ENCODE measurements around the gene KATNBL1.
"Not testable (repeated sequence)": the region's sequence is repeated elsewhere in the genome, so short reads cannot be mapped to it uniquely, and the experiment has no call there.

KATNBL1 gene

GRCh38 chr15:34213690-34214089 is 3.8 kb upstream of the KATNBL1 start:
- DNase-seq = no peak
- intact Hi-C loops (cut with DNase I) = loop anchor here (5.0 kb wide), 2 partner anchors 111 to 151 kb away; partner anchors contain the start of genes EMC7 and PGBD4

GRCh38 chr15:34206011-34206410 is 3.9 kb downstream of the KATNBL1 start:
- intact Hi-C loops (cut with DNase I) = no loop called here
- DNase-seq = peak in 3 of 42 donors; percentile 11 to 46 (median 30)

GRCh38 chr15:34203936-34204335 is 6.0 kb downstream of the KATNBL1 start:
- DNase-seq = no peak
- intact Hi-C loops (cut with DNase I) = no loop called here

- intact Hi-C loops (cut with DNase I) = no loop called here
- DNase-seq = no peak
These were observed 6.6 kb downstream of the KATNBL1 start for GRCh38 chr15:34203305-34203704.

- intact Hi-C loops (cut with DNase I); DNase-seq: not testable (repeated sequence)
These were observed 16.6 kb downstream of the KATNBL1 start for GRCh38 chr15:34193272-34193671.

GRCh38 chr15:34188711-34189110 is 21.2 kb downstream of the KATNBL1 start:
- intact Hi-C loops (cut with DNase I) = no loop called here
- DNase-seq = no peak

GRCh38 chr15:34185666-34186065 is 24.2 kb downstream of the KATNBL1 start:
- no peak for DNase-seq
- intact Hi-C loops (cut with DNase I) = no loop called here

DNA sequence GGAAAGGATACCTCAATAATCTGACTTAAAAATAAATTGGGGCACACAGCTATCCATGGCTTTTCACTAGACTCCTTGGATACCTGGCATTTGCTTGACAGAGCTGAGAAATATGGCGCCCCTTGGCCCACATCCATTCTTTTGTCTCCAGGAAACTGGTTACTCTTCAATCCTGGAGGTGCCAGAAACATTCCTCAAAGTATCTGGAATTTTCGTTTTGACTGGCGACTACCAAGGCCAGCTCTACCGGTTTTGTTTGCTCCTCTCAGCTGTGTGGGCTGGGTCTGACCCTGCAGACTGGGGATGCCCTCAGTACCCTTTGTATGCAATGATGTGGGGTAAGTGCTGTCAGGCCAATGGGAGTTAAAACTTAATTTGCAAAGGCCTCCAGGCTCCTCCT is 27.0 kb downstream of the KATNBL1 start:
- intact Hi-C loops (cut with DNase I) = no loop called here
- peak in 1 of 42 donors; percentile 4 for DNase-seq

DNA sequence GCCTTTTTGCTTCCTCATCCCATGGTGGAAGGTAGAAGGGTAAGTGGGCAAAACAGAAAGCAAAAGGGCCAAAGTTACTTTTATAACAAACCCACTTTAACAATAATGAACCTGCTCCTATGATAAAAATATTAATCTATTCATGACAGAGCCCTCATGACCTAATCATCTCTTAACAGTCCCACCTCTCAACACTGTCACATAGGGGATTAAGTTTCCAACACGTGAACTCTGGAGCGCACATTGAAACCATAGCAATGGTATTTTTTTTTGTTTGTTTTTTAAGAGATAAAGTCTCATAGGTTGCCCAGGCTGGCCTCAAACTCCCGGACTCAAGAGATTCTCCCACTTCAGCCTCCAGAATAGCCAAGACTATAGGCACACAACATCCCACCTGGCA is 30.7 kb downstream of the KATNBL1 start:
- intact Hi-C loops (cut with DNase I) = no loop called here
- DNase-seq = no peak

- DNase-seq = not testable (repeated sequence)
These were observed 43.8 kb downstream of the KATNBL1 start for GRCh38 chr15:34165987-34166573.

DNA sequence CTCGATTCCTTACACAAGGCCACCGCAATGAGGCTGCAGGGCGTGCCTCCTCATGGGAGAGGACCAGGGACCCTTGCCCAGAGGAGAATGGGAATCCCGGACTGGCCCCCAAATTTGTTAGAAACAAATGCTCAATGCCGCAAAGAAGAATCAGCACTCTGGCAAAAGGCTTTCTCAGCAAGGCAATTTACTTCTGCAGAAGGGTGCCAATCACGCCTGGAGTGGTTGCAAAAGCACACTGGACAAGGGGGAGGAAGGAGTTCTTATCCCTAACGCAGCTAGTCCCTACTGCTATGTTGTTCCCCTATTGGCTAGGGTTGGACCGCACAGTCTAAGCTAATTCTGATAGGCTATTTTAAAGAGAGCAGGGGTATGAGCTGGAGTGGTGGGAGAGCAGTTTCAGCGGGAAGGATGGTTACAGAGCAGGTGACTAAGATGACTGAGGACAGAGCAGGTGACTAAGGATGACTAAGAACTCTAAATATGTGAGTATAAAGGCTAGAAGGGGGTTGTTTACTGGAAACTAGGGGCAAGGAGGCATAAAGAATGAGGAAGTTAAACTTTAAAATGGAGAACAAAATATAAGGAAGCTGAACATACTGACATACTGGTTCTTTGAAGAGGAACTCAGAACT is 48.5 kb downstream of the KATNBL1 start:
- intact Hi-C loops (cut with DNase I) = no loop called here
- DNase-seq = no peak

More at GRCh38 chr15:34165987-34166573, 43.8 kb downstream of the KATNBL1 start:
- intact Hi-C loops (cut with DNase I) = not testable (repeated sequence)

- no peak for DNase-seq
- intact Hi-C loops (cut with DNase I) = no loop called here
These were observed 49.2 kb downstream of the KATNBL1 start for GRCh38 chr15:34160735-34161134.

DNA sequence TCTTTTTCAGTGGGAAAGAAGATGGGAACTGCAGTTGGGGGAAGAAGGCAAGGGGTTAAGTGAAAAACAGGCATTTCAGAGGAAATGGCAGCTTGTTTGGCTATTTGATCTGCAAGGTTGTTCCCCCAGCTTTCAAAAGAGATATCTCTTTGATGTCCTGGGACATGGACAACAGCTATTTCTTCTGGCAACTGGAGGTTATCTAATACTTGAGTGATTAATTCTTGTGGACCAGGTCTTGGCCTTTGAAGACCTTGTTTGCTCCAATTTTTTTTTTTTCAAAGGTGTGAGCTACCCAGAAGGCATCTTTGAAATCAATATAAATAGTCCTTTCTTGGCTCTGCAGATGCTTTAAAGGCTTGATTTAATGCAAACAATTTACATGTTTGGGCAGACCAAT is 51.5 kb downstream of the KATNBL1 start:
- no peak for DNase-seq
- intact Hi-C loops (cut with DNase I) = no loop called here

GRCh38 chr15:34155859-34156258 is 54.0 kb downstream of the KATNBL1 start:
- no peak for DNase-seq
- intact Hi-C loops (cut with DNase I) = no loop called here

GRCh38 chr15:34154725-34155204 is 55.1 kb downstream of the KATNBL1 start:
- intact Hi-C loops (cut with DNase I) = no loop called here

GRCh38 chr15:34147371-34148140 is 62.3 kb downstream of the KATNBL1 start:
- intact Hi-C loops (cut with DNase I) = no loop called here
- no peak for DNase-seq

More at GRCh38 chr15:34154725-34155204, 55.1 kb downstream of the KATNBL1 start:
- DNase-seq = peak in 1 of 42 donors; percentile 23

DNA sequence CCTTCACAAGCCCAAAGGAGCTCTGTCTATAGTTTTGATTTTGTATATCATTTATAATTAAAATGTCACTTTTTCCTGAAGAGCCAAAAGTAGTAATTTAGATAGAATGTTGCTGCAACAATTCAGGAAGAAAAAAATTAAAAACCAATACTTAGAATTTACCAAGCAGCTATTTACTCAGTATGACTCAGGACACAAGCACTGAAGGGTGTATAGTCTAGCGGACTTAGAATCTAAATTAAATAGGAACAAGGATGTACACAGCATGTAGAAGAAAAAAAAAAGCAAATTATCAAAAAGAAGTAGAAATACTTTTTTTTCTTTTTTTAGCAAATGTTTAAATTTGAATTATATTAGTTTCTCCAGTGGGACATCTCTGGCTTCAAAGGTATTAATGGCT is 76.4 kb downstream of the KATNBL1 start:
- DNase-seq = no peak
- intact Hi-C loops (cut with DNase I) = no loop called here

GRCh38 chr15:34132881-34133280 is 77.0 kb downstream of the KATNBL1 start:
- intact Hi-C loops (cut with DNase I) = no loop called here
- DNase-seq = no peak

DNA sequence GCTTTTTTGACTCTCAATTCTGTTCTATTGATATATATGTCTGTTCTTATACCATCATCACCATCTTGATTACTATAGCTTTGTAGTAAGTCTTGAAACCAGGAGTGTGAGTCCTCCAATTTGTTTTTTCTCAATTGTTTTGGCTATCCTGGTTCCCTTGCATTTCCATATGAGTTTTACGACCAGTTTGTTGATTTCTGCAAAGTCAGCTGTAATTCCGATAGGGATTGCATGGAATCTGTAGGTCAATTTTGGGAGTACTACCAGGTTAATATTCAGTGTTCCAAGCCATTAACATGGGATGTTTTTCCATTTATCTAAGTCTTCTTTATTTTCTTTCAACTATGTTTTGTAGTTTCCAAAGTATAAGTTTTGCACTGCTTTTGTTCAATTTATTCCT is 81.0 kb downstream of the KATNBL1 start:
- intact Hi-C loops (cut with DNase I) = no loop called here

GRCh38 chr15:34126522-34126921 is 83.4 kb downstream of the KATNBL1 start:
- no peak for DNase-seq
- intact Hi-C loops (cut with DNase I) = no loop called here

More for the DNA sequence above, 81.0 kb downstream of the KATNBL1 start:
- DNase-seq = no peak
